PC-3 (cell line): Measurements from ENCODE around the gene SPINT3. TPM values are rescaled to one million over a fixed set of nuclear protein-coding genes. Genes with fewer than 3 reads are reported as not detected.
A peak's percentile ranks its signal among the peaks of the same experiment; 100 is the strongest.

ENCODE experiments used
- ATAC-seq: fragments of 200-7000 bp; cut with Tn5 transposase; 2 replicates; pipeline ENCODE4 v1.9.1; 2020; ENCODE audit warnings: mild to moderate bottlenecking, moderate library complexity
- BruUV-seq: library from RNA; stranded (reverse); fragments of 400-500 nt; replicated peaks from 2 replicates; lab custom pipeline; 2021; lab: Mats Ljungman, UMichigan
- CTCF ChIA-PET: fragments of 300-600 bp; sonication (Branson Sonifier 250); formaldehyde crosslinking; loops from one replicate; lab custom pipeline; 2022; ENCODE audit warnings: antibody characterized with exemption; lab: Charles Lee
- POLR2A ChIA-PET: fragments of 300-600 bp; sonication (Branson Sonifier 250); formaldehyde crosslinking; loops from one replicate; lab custom pipeline; 2022; ENCODE audit warnings: antibody characterized with exemption; ENCODE audit not compliant: unreplicated experiment; lab: Charles Lee
- DNase-seq: peaks from one replicate; pipeline ENCODE4 v3.0.0-alpha.2; 2015
- H2AFZ ChIP-seq: fragments of 300-600 bp; sonication (generic); 2 replicates; pipeline ENCODE4 v1.6.0; 2016; ENCODE audit warnings: antibody characterized with exemption, low read length
- H3F3A ChIP-seq: fragments of 300-600 bp; sonication (generic); one replicate; pipeline ENCODE4 v1.6.0; 2017; ENCODE audit warnings: antibody characterized with exemption, low read length, control low read depth, mild to moderate bottlenecking; ENCODE audit not compliant: unreplicated experiment
- H3K27ac ChIP-seq: fragments of 300-600 bp; sonication (generic); 2 replicates; pipeline ENCODE4 v1.5.1; 2016; ENCODE audit warnings: mild to moderate bottlenecking, low read length
- H3K27me3 ChIP-seq: fragments of 300-600 bp; sonication (generic); 2 replicates; pipeline ENCODE4 v1.6.1; 2016; ENCODE audit warnings: low read length, mixed read lengths
- H3K36me3 ChIP-seq: fragments of 300-600 bp; sonication (generic); 2 replicates; pipeline ENCODE4 v1.6.1; 2016; ENCODE audit warnings: low read depth, mixed run types, low read length, mixed read lengths
- H3K4me1 ChIP-seq: fragments of 300-600 bp; sonication (generic); 2 replicates; pipeline ENCODE4 v1.5.1; 2016; ENCODE audit warnings: low read length; ENCODE audit not compliant: insufficient read depth
- H3K4me2 ChIP-seq: fragments of 300-600 bp; sonication (generic); 2 replicates; pipeline ENCODE4 v1.6.0; 2016; ENCODE audit warnings: low read length
- H3K4me3 ChIP-seq: fragments of 300-600 bp; sonication (generic); 2 replicates; pipeline ENCODE4 v1.5.1; 2016; ENCODE audit warnings: mild to moderate bottlenecking, low read length, mixed read lengths
- H3K79me2 ChIP-seq: fragments of 300-600 bp; sonication (generic); 2 replicates; pipeline ENCODE4 v1.6.1; 2017; ENCODE audit warnings: low read length, mixed read lengths
- H3K9ac ChIP-seq: fragments of 300-600 bp; sonication (generic); 2 replicates; pipeline ENCODE4 v1.6.0; 2016; ENCODE audit warnings: mild to moderate bottlenecking, low read length
- H3K9me2 ChIP-seq: fragments of 300-600 bp; sonication (generic); replicated peaks from 2 replicates; pipeline ENCODE4 v1.6.1; 2016; ENCODE audit warnings: mixed run types, low read length, mixed read lengths
- H3K9me3 ChIP-seq: fragments of 300-600 bp; sonication (generic); 2 replicates; pipeline ENCODE4 v1.6.1; 2016; ENCODE audit warnings: low read length, mixed read lengths
- H4K20me1 ChIP-seq: fragments of 300-600 bp; sonication (generic); 2 replicates; pipeline ENCODE4 v1.6.1; 2016; ENCODE audit warnings: low read length, mixed read lengths
- CTCF ChIP-seq: fragments of 300-600 bp; sonication (generic); conservative IDR thresholded peaks from 2 replicates; pipeline ENCODE4 v1.5.1; 2017; ENCODE audit warnings: antibody characterized with exemption, low read depth, mild to moderate bottlenecking, low read length
- EZH2 ChIP-seq: fragments of 300-600 bp; sonication (generic); IDR thresholded peaks from one replicate; pipeline ENCODE4 v1.6.1; 2017; ENCODE audit warnings: antibody characterized with exemption, mild to moderate bottlenecking, low read length; ENCODE audit not compliant: unreplicated experiment
- EZH2phosphoT487 ChIP-seq: fragments of 300-600 bp; sonication (generic); IDR thresholded peaks from 2 replicates; pipeline ENCODE4 v1.6.1; 2018; ENCODE audit warnings: mild to moderate bottlenecking, antibody characterized with exemption, low read length, borderline replicate concordance
- intact Hi-C: fragments of 100-400 bp; cut with micrococcal nuclease; formaldehyde crosslinking; loops from 2 replicates; pipeline ENCODE4 v1.9.0; 2023
- total RNA-seq: library from RNA; depleted of rRNA; stranded (reverse); fragments of >200 nt; gene quantifications from 2 replicates; pipeline ENCODE4 v1.2.3, GENCODE V29; 2014

Gene SPINT3
- total RNA-seq, 1 experiment from 2014 or later, result not detected

GRCh38 chr20:45503403-45503802, 12.0 kb downstream of the SPINT3 start:
- Histone ChIP-seq H3K4me2 (no peak overlapping the region), H3K9me2 (no peaks in the 10 kb centered on the region), H2AFZ (no peak overlapping the region), H3K79me2 (no peaks in the 10 kb centered on the region), H3K27ac (no peak overlapping the region), H4K20me1 (no peaks in the 10 kb centered on the region), H3K27me3 (no peaks in the 10 kb centered on the region; the same call in 1 of the 2 replicates), H3F3A (no peaks in the 10 kb centered on the region), H3K9me3 (no peaks in the 10 kb centered on the region), H3K36me3 (no peaks in the 10 kb centered on the region), H3K9ac (no peak overlapping the region), H3K4me1 (peaks cover 21% of the 10 kb centered on the region), H3K4me3 (no peak overlapping the region)
- DNase-seq (peak; percentile 17), ATAC-seq (no peak)
- ChIA-PET CTCF (no interaction called here), POLR2A (no interaction called here)
- intact Hi-C loops, result no loop called here
- no TSS peak for BruUV-seq
- no peak for TF ChIP-seq EZH2
- no peak for TF ChIP-seq CTCF

GRCh38 chr20:45502561-45502960, 12.9 kb downstream of the SPINT3 start:
- no peaks in the 10 kb centered on the region for H3F3A ChIP-seq
- no peak overlapping the region for H3K4me2 ChIP-seq
- DNase-seq, result no peak
- no peak overlapping the region for H2AFZ ChIP-seq
- H3K4me3 ChIP-seq, result no peak overlapping the region
- no peaks in the 10 kb centered on the region; the same call in 1 of the 2 replicates for H3K27me3 ChIP-seq
- POLR2A ChIA-PET, result no interaction called here
- H3K36me3 ChIP-seq, result no peaks in the 10 kb centered on the region
- H4K20me1 ChIP-seq, result no peaks in the 10 kb centered on the region
- no TSS peak for BruUV-seq
- intact Hi-C loops, result no loop called here
- no peak for ATAC-seq
- no peak overlapping the region for H3K9ac ChIP-seq
- no peaks in the 10 kb centered on the region for H3K9me3 ChIP-seq
- H3K79me2 ChIP-seq, result no peaks in the 10 kb centered on the region
- CTCF ChIA-PET, result interaction anchor here (0.9 to 1.1 kb wide), 2 partner anchors 66 to 269 kb away, joined by 3 to 4 read pairs; no protein-coding TSS in a partner anchor
- peaks cover 13% of the 10 kb centered on the region for H3K4me1 ChIP-seq
- no peak overlapping the region for H3K27ac ChIP-seq
- TF ChIP-seq EZH2, result no peak
- no peak for TF ChIP-seq CTCF
- TF ChIP-seq EZH2phosphoT487, result no peak
- no peaks in the 10 kb centered on the region for H3K9me2 ChIP-seq

GRCh38 chr20:45501600-45501999, 13.8 kb downstream of the SPINT3 start:
- Histone ChIP-seq H4K20me1 (no peaks in the 10 kb centered on the region), H3K9me2 (no peaks in the 10 kb centered on the region), H3K4me3 (no peak overlapping the region), H3K9ac (no peak overlapping the region), H3K9me3 (no peaks in the 10 kb centered on the region), H3K79me2 (no peaks in the 10 kb centered on the region), H2AFZ (no peak overlapping the region), H3K27me3 (no peaks in the 10 kb centered on the region; the same call in 1 of the 2 replicates), H3K4me2 (no peak overlapping the region), H3F3A (no peaks in the 10 kb centered on the region), H3K27ac (no peak overlapping the region), H3K36me3 (no peaks in the 10 kb centered on the region), H3K4me1 (peaks cover 5% of the 10 kb centered on the region)
- intact Hi-C loops, result no loop called here
- POLR2A ChIA-PET, result no interaction called here
- TF ChIP-seq CTCF (no peak), EZH2 (no peak)
- no TSS peak for BruUV-seq
- CTCF ChIA-PET, result interaction anchor here (0.6 to 0.9 kb wide), 3 partner anchors 16 to 270 kb away, joined by 3 to 5 read pairs (median 4); no protein-coding TSS in a partner anchor
- ATAC-seq (no peak), DNase-seq (no peak)
